ENCODE measurements around the gene SPDYE3. TPM values are rescaled to one million over a fixed set of nuclear protein-coding genes. Genes with fewer than 3 reads are reported as not detected.
"Not testable (repeated sequence)": the region's sequence is repeated elsewhere in the genome, so short reads cannot be mapped to it uniquely, and the experiment has no call there.

Gene SPDYE3
- total RNA-seq, 2 donors from 2014 or later: not detected

DNA sequence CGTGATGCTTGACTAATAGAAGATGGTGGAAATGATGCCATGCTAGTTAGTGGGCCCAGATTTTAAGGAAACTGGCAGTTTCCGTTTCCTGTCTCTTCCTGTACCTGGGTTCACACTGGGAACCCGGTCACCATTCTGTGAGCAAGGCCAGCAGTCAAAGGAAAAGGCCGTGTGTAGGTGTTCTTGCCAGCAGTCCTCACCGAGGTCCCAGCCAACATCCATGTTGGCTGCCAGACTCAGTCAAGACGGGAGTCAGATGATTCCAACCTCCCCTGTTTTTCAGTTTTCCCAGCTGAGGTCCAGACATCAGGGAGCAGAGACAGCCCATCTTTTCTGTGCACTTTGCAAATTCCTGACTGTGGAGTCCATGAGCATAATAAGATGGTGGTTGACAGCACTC, 35.3 kb downstream of the SPDYE3 start:
- intact Hi-C loops (cut with DNase I): loop anchor here (10.0 kb wide), 1 partner anchor 208 kb away; no protein-coding TSS in a partner anchor
- peaks cover 8% of the 10 kb centered on the region for H3K36me3 ChIP-seq

DNA sequence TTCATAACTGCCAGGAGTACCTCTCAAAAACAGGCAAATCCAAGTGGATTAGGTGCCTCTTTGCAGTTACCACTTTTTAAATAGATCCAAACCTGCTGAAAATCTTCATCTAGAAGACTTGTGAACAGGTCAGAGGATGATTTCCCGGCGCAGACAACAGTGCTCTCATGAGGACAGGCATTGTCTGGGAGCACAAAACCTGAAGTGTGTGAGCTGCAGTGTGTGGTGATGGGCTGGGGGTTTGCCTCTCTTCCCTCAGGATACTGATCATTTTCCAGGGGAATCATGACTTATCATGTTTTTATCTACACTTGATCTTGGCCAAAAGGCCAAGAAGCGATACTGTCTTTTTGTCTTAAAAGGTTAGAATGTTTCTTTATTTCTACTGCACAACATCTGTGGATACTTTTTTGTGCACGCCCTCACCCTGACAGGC, 36.6 kb downstream of the SPDYE3 start:
- H3K9me3 ChIP-seq; DNase-seq; H3K27ac ChIP-seq; H3K9ac ChIP-seq (ENCODE audit: low read depth in 2 of 2, low read length in 2 of 2); H3K4me1 ChIP-seq; H3K36me3 ChIP-seq; H3K27me3 ChIP-seq; H3K4me3 ChIP-seq: not testable (repeated sequence)
- intact Hi-C loops (cut with DNase I): loop anchor here (10.0 kb wide), 1 partner anchor 209 kb away; no protein-coding TSS in a partner anchor

More for the DNA sequence above, 35.3 kb downstream of the SPDYE3 start:
- Histone ChIP-seq H3K4me3 (no peak overlapping the region), H3K27me3 (no peaks in the 10 kb centered on the region), H3K9me3 (no peaks in the 10 kb centered on the region), H3K27ac (no peak overlapping the region), H3K9ac (ENCODE audit: low read depth in 2 of 2, low read length in 2 of 2) (no peak overlapping the region), H3K4me1 (no peaks in the 10 kb centered on the region)
- TF ChIP-seq CTCF (IDR thresholded peaks at IDR 0.05): no peak
- no peak for DNase-seq

- H3K9me3 ChIP-seq; H3K27ac ChIP-seq; H3K9ac ChIP-seq (ENCODE audit: low read depth in 2 of 2, low read length in 2 of 2); H3K4me1 ChIP-seq; H3K27me3 ChIP-seq; DNase-seq; H3K4me3 ChIP-seq: not testable (repeated sequence)
- peak; percentile 53 for TF ChIP-seq CTCF (IDR thresholded peaks at IDR 0.05)
- H3K36me3 ChIP-seq: peaks cover 11% of the 10 kb centered on the region
- intact Hi-C loops (cut with DNase I): loop anchor here (10.0 kb wide), 1 partner anchor 210 kb away; no protein-coding TSS in a partner anchor
These were observed 37.2 kb downstream of the SPDYE3 start for GRCh38 chr7:100344560-100345287.

GRCh38 chr7:100345288-100345672, 37.8 kb downstream of the SPDYE3 start:
- not testable (repeated sequence) for H3K27ac ChIP-seq; H3K4me3 ChIP-seq; H3K27me3 ChIP-seq; H3K9me3 ChIP-seq; H3K9ac ChIP-seq (ENCODE audit: low read depth in 2 of 2, low read length in 2 of 2); H3K4me1 ChIP-seq
- peaks cover 14% of the 10 kb centered on the region for H3K36me3 ChIP-seq
- intact Hi-C loops (cut with DNase I): loop anchor here (10.0 kb wide), 1 partner anchor 210 kb away; no protein-coding TSS in a partner anchor
- TF ChIP-seq CTCF (IDR thresholded peaks at IDR 0.05): peak; percentile 35
- peak; percentile 84 for DNase-seq

DNA sequence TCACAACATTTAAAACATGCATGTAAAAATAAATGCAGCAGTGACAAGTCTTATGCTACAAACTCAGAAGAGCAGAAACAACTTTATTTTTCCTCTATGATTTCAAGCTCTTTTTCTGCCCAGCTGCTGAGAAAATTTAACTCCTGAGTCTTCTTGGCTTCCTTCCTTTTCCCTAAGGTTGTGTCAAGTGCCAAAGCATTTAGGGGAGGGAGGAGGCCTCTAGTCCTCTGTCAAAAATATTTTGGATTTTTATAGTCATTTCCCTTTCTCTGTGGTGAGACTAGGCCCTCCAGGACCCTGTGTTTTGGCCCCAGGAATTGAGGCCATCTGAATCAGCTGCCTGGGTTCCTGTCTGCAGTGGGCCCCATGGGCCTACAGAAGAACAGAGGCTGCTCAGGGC, 39.4 kb downstream of the SPDYE3 start:
- no peak overlapping the region for H3K27ac ChIP-seq
- H3K9ac ChIP-seq (ENCODE audit: low read depth in 2 of 2, low read length in 2 of 2): no peak overlapping the region
- H3K9me3 ChIP-seq: no peaks in the 10 kb centered on the region
- TF ChIP-seq CTCF (IDR thresholded peaks at IDR 0.05): no peak
- intact Hi-C loops (cut with DNase I): loop anchor here (10.0 kb wide), 1 partner anchor 212 kb away; no protein-coding TSS in a partner anchor
- H3K27me3 ChIP-seq: no peaks in the 10 kb centered on the region
- H3K4me1 ChIP-seq: no peaks in the 10 kb centered on the region
- peaks cover 14% of the 10 kb centered on the region for H3K36me3 ChIP-seq
- H3K4me3 ChIP-seq: no peak overlapping the region
- DNase-seq: no peak

- H3K4me1 ChIP-seq: no peaks in the 10 kb centered on the region
- intact Hi-C loops (cut with DNase I): loop anchor here (10.0 kb wide), 1 partner anchor 214 kb away; no protein-coding TSS in a partner anchor
- no peak overlapping the region for H3K4me3 ChIP-seq
- no peak for TF ChIP-seq CTCF (IDR thresholded peaks at IDR 0.05)
- peaks cover 14% of the 10 kb centered on the region for H3K36me3 ChIP-seq
- DNase-seq: no peak
- H3K9me3 ChIP-seq: no peaks in the 10 kb centered on the region
- H3K27me3 ChIP-seq: no peaks in the 10 kb centered on the region
- H3K9ac ChIP-seq (ENCODE audit: low read depth in 2 of 2, low read length in 2 of 2): no peak overlapping the region
- H3K27ac ChIP-seq: no peak overlapping the region
These were observed 41.3 kb downstream of the SPDYE3 start for GRCh38 chr7:100348805-100349204.
